Measurements from ENCODE around the gene NECAP2.
"Not testable (repeated sequence)": the region's sequence is repeated elsewhere in the genome, so short reads cannot be mapped to it uniquely, and the experiment has no call there.

The NECAP2 gene

DNA sequence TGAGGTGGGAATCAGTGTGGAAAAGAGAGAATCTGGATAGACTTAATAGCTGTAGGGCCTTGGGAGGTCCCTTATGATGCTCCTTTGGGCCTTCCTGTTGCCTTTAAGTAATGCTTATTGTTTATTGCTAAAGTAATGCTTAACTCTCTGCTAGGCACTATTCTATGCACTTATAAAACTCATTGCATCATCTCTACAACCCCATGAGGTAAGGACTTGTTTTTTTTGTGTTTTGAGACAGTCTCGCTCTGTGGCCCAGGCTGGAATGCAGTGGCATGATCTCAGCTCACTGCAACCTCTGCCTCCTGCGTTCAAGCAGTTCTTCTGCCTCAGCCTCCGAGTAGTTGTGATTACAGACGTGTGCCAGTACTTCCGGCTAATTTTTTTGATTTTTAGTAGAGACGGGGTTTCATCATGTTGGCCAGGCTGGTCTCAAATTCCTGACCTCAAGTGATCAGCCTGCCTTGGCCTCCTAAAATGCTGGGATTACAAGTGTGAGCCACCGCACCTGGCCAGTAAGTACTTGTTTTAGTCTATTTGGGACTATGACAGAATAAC, 22.3 kb downstream of the NECAP2 start:
- no peak for DNase-seq

DNA sequence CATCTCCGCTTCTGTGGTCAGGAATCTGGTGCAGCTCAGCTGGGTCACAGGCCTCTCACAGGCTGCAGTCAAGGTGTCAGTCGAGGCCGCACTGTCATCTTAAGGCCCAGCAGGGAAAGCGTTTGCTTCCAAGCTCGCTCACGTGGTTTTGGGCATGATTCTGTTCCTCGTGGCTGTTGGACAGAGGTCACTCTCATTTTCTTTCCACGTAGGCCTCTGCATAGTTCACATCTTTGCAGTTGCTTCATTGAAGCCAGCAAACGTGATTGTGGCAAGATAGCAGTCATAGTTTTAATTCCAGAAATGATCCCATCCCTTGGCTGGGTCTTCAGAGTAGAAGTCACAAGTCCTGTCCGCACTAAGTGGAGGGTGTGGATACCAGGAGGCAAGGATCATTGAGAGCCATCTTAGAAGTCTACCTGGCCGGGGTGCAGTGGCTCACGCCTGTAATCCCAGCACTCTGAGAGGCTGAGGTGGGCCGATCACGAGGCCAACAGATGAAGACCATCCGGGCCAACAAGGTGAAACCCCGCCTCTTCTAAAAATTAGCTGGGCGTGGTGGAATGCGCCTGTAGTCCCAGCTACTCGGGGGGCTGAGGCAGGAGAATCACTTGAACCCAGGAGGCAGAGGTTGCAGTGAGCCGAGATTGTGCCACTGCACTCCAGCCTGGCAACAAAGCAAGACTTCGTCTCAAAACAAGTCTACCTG, 24.5 kb downstream of the NECAP2 start:
- no peak for DNase-seq

- no peak for DNase-seq
Measured at GRCh38 chr1:16468558-16468957, 28.0 kb downstream of the NECAP2 start.

- DNase-seq, result no peak
Measured at GRCh38 chr1:16474166-16474800, 33.8 kb downstream of the NECAP2 start.

DNA sequence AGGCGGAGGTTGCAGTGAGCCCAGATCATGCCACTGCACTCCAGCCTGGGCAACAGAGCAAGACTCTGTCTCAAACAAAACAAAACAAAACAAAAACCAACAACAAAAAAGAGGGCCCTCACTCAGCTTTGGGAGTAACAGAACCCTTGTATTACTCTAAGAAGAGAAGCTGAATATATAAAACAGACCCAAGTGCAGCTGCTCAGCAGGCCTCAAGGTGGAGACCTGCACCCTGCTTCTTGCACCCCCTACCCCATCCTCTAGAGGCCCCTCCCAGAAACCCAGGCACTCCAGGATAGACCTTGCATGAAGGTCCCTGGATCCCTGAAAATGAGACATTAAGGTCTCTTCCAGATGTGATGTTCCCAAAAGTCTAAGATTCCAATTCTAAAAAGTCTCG, 34.4 kb downstream of the NECAP2 start:
- not testable (repeated sequence) for DNase-seq

DNA sequence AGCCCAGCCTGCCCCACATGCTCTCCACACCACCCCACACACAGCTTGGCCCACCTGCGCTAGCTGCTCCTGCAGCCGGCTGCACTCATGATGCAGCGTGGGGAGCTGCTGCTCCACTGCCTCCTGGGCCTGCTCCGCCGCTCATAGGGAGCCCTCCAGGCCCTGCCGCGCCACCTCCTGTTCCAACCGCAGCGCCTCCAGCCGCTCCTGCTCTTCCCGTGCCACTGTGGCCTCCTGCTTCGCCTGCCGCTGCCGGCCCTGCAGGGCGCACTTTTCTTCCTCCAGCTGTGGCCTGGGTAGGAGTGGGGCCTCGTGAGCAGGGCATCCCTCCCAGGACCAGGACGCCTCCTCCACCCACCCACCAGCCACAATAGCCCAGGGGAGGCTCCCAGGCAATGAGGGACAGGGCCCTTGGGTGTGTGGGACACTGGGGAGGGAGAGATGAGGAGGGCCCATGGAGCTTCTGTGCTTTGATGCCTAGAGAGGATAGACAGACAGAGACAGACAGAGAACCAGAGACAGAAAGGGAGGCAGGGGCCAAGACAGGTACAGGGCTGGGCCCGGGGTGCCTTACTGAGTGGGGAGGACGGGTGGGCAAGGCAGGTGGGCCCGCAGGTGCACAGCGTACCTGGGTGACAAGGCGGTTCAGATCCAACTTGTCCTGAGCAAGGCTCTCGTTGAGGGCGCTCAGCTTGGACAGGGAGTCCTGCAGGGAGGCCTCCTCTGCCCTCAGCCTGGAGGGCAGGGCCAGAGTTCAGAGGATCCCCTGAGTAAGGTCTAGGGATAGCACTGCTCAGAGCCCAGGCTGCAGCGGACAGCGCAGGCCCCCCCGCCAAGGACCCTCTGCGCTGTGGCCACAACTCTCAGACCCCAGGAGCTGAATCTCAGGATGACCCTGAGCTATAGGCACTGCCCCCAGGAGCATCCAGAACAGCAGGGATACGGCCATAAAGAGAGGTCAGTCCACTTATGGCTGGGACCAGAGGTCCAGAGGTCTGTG, 35.5 kb downstream of the NECAP2 start:
- DNase-seq, result not testable (repeated sequence)

DNA sequence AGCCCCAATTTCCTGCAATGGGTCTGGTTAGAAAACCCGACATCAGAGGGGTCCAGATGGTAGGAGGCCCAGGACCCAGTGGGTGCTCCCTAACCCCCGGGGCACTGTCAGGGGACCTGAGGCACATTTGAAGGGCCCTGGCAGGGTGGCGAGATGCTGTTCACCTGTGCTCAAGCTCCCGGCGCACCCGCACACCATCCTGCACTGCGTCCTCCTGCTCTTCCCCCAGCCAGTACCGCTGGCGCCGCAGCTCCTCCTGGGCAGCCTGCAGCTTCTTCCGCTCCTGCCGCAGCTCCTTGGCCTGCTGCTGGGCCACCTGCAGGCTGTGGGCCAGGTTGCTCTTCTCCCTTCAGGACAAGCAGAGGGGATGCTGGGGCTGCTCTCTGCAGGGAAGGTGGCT, 37.6 kb downstream of the NECAP2 start:
- no peak for DNase-seq

DNA sequence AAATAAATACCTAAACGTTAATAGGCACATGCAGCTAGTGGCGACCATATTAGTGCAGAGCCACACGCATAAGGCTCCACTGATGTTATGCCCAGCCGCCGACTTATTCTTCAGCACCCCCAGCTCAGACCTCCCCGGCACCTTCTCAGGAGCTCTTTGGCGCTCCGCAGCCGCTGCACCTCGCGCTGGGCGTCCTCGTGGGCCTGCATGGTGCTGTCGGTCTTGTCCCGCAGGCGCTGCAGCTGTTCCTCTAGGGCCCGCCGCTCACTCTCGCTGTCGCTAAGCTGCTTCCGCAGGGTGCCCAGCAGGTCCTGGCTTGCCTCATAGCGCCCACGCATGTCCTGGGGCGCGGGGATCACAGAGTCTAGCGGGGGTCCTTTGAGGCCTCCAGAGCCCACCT, 42.6 kb downstream of the NECAP2 start:
- not testable (repeated sequence) for DNase-seq

- DNase-seq, result not testable (repeated sequence)
Measured at GRCh38 chr1:16483639-16484500, 43.3 kb downstream of the NECAP2 start.

GRCh38 chr1:16484501-16484835, 43.9 kb downstream of the NECAP2 start:
- DNase-seq, result no peak

GRCh38 chr1:16484931-16485330, 44.4 kb downstream of the NECAP2 start:
- DNase-seq, result no peak

- not testable (repeated sequence) for DNase-seq
Measured at GRCh38 chr1:16486316-16486715, 45.8 kb downstream of the NECAP2 start.

- not testable (repeated sequence) for DNase-seq
Measured at GRCh38 chr1:16487011-16487410, 46.5 kb downstream of the NECAP2 start.

DNA sequence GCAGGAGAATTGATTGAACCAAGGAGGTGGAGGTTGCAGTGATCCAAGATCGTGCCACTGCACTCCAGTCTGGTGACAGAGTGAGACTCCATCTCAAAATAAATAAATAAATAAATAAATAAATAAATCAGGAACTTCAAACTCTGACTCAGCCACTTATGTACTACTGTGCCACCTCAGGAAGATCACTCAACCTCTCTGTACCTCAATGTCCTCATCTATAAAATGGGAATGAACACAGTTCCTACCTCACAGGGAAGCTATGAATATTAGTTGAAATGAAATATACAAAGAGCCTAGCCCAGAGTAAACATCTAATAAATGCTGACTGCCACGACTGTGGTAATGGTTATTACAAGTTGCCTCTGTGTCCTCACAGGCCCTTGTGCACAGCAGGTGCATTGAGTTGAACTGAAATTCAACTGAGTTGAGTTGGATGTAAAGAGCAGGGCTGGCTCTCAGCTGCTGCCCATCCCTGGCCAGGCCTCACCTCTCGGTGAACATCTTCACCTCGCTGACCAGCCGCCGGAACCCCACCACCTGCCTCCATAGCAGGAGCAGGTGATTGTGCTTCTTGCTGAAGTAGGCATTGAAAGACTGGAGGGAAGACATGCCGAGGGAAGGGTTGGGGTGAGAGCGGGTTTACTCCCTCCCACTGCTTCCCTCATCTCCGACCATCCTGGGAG, 48.8 kb downstream of the NECAP2 start:
- not testable (repeated sequence) for DNase-seq

DNA sequence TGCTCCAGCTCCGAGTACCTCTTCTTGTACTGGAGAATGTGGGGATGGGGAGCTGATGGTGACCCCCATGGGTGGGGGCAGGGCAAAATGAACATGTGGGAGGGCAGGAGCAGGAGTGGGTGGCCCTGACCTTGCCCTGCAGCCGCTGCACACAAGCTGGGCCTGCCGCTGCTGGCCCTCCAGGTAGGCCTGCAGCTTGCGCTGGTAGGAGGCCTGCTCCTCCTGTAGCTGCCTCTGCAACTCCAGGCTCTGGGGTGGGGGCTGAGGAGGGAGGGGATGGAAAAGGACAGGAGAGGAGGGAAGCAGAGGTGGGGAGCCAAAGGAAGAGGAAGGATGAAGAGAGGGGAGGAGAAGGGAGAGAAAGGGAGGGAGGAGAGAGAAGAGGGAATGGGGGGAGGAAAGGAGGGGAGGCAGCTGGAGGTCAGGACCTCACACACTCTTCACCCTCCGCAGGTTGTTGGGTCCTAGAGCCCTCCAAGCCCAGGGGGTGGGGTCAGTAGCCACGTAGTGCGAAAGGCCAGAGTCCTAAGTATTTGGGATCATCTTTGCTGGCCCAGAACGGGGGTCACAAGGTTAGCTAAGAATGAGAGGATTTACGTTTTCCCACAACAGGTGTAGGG, 50.6 kb downstream of the NECAP2 start:
- no peak for DNase-seq

- peak; percentile 42 for DNase-seq
Measured at GRCh38 chr1:16492937-16493336, 52.4 kb downstream of the NECAP2 start.

- DNase-seq, result not testable (repeated sequence)
Measured at GRCh38 chr1:16493731-16494130, 53.2 kb downstream of the NECAP2 start.

- not testable (repeated sequence) for DNase-seq
Measured at GRCh38 chr1:16497474-16497904, 57.0 kb downstream of the NECAP2 start.

DNA sequence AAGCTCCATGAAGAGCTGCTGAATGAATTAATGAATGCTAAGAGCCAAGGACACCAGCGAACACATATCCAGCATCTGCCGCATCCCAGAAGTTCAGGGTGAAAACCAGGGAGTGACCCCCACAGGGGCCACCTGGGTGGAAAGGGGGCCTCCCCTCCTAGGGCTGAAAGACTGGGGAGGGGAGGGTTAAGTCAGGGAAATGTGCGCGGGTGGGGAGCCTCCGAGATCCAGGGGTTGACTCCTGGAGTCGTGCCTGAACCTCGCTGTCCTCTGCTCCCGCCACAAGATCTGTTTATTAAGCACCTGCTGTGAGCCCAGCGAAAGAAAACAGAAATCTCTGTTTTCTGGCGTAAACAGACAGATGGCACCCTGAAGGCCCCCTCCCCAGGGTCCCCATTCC, 57.5 kb downstream of the NECAP2 start:
- DNase-seq, result not testable (repeated sequence)

- peak; percentile 91 for DNase-seq
Measured at GRCh38 chr1:16498573-16499413, 58.3 kb downstream of the NECAP2 start.

Measured in stimulated activated CD8-positive, alpha-beta memory T cell treated with anti-CD3 and anti-CD28 coated beads, Interleukin-4, amount 100 ng/mL, for 48 hours (primary cell).